LNCaP clone FGC (cell line): ENCODE measurements around the gene DLD.
A peak's percentile ranks its signal among the peaks of the same experiment; 100 is the strongest.
"Not testable (repeated sequence)": the region's sequence is repeated elsewhere in the genome, so short reads cannot be mapped to it uniquely, and the experiment has no call there.

ENCODE experiments used
- DNase-seq: peaks from one replicate; pipeline ENCODE4 v3.0.0-alpha.2; 2011; ENCODE audit warnings: low read depth
- H3K4me3 ChIP-seq: 2 replicates; pipeline ENCODE4 v1.5.1; 2011; ENCODE audit warnings: mild to moderate bottlenecking, low read depth, low read length, control low read depth
- TF ChIP-seq, protein P1 (sequence below): IDR thresholded peaks from 2 replicates; pipeline ENCODE4 v1.5.1; 2012; ENCODE audit warnings: mild to moderate bottlenecking; ENCODE audit not compliant: control insufficient read depth, insufficient read depth; ENCODE audit errors: extremely low read depth

The DLD gene, protein sequence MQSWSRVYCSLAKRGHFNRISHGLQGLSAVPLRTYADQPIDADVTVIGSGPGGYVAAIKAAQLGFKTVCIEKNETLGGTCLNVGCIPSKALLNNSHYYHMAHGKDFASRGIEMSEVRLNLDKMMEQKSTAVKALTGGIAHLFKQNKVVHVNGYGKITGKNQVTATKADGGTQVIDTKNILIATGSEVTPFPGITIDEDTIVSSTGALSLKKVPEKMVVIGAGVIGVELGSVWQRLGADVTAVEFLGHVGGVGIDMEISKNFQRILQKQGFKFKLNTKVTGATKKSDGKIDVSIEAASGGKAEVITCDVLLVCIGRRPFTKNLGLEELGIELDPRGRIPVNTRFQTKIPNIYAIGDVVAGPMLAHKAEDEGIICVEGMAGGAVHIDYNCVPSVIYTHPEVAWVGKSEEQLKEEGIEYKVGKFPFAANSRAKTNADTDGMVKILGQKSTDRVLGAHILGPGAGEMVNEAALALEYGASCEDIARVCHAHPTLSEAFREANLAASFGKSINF

DNA sequence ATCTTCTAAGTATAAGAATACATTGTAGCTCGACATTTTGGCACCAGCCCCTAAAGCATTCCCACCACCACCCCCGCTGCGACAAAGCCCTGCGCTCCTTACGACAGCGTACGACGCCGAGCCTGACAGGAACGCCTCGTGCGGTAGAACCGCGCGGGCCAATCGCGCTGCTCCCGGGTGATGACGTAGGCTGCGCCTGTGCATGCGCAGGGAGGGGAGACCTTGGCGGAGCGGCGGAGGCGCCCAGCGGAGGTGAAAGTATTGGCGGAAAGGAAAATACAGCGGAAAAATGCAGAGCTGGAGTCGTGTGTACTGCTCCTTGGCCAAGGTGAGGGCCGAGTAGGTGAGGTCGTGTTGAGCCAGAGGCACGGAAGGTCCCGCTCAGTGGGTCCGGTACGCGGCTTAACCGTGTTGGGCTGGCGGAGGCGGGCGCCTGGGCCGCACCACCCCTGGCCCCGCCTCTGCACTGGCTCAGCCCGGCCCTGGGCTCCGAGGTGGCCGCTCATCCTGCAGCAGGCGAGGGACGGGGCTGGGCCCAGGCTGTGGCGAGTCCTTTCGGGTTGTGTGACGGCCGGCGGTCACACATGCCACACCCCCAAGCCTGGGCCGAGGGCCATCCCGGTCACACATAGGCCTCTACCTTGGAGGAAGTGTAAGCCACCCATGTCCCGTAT, at the start of gene DLD:
TSS of gene DLD (plus strand) at position 222 of the 674 bp plus-strand sequence. CDS start at position 290, 68 bp downstream.
- TF ChIP-seq, protein P1, sequence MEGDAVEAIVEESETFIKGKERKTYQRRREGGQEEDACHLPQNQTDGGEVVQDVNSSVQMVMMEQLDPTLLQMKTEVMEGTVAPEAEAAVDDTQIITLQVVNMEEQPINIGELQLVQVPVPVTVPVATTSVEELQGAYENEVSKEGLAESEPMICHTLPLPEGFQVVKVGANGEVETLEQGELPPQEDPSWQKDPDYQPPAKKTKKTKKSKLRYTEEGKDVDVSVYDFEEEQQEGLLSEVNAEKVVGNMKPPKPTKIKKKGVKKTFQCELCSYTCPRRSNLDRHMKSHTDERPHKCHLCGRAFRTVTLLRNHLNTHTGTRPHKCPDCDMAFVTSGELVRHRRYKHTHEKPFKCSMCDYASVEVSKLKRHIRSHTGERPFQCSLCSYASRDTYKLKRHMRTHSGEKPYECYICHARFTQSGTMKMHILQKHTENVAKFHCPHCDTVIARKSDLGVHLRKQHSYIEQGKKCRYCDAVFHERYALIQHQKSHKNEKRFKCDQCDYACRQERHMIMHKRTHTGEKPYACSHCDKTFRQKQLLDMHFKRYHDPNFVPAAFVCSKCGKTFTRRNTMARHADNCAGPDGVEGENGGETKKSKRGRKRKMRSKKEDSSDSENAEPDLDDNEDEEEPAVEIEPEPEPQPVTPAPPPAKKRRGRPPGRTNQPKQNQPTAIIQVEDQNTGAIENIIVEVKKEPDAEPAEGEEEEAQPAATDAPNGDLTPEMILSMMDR: no peak
- H3K4me3 ChIP-seq: peak within 1 kb of the TSS; percentile 84
- DNase-seq: peak; percentile 78

DNA sequence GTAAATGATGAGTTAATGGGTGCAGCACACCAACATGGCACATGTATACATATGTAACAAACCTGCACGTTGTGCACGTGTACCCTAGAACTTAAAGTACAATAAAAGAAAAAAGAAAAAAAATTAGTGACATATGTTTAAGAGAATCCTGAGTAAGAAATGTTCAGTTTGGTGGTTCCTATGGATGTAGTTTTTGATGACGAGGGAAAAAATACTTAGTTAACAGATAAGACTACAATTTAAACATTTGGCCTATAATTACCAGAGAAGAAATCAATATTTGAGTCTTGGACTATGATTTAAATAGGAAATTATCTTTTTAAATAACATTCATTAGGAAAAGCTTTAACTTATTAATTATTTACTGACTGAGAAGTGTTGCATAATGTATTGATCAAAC, 48.8 kb upstream of the DLD start:
- H3K4me3 ChIP-seq: no peak overlapping the region
- no peak for DNase-seq
- TF ChIP-seq, protein P1: no peak

DNA sequence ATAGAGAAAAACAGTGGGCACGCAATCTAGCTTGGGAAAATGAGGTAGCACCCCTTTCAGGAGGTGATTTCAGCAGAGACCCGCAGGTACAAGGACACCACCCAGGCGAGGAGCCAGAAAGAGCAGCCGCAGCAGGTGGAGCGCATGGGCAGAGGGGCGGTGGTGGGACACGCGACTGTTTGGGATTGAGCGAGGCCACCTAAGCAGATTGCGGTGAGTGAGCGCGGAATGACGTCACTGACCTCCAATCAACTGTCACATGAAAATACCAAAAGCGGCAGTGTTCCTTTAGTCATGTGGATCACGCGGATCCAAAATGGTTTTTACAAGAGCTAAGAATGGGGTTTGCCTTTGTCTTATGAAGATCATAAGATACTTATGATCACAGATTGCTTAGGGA, 47.8 kb upstream of the DLD start:
- TF ChIP-seq, protein P1: no peak
- DNase-seq: no peak
- H3K4me3 ChIP-seq: no peak overlapping the region

DNA sequence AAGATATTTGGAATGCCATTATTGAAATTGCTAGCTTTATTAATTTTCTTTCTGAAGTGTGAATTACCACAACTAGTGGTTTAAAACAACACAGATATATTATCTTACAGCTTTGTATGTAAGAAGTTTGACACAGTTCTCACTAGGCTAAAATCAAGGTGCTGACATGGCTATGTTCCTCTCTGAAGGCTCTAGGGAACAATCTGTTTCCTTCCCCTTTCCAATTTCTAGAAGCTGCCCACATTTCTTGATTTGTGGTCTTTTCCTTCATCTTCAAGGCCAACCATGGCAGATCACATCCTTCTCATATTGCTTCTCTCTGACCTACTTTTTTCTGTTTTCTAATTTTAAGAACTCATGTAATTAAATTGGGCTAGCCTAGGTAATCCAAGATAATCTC, 44.7 kb upstream of the DLD start:
- no peak overlapping the region for H3K4me3 ChIP-seq
- TF ChIP-seq, protein P1: no peak
- DNase-seq: no peak

DNA sequence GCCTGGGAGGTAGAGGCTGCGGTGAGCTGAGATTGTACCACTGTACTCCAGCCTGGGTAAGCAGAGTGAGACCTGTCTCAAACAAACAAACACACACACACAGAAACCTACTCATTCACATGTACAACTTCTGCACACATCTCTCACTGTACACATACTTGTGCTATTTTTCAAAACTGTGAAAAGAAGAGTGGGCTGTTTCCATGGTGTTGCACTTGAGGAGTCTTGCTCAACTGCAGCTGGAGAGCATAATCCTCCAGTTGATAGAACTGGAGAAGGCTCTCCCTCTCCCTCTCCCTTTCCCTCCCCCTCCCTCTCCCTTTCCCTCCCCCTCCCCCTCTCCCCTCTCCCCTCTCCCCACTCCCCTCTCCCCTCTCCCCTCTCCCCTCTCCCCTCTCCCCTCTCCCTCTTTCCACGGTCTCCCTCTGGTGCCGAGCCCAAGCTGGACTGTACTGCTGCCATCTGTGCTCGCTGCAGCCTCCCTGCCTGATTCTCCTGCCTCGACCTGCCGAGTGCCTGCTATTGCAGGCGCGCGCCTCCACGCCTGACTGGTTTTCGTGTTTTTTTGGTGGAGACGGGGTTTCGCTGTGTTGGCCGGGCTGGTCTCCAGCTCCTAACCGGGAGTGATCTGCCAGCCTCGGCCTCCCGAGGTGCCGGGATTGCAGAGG, 43.7 kb upstream of the DLD start:
- TF ChIP-seq, protein P1: no peak

DNA sequence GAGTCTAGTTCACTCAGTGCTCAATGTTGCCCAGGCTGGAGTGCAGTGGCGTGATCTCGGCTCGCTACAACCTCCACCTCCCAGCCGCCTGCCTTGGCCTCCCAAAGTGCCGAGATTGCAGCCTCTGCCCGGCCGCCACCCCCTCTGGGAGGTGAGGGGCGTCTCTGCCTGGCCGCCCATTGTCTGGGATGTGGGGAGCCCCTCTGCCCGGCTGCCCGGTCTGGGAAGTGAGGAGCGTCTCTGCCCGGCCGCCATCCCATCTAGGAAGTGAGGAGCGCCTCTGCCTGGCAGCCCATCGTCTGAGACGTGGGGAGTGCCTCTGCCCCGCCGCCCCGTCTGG, 43.2 kb upstream of the DLD start:
- H3K4me3 ChIP-seq: not testable (repeated sequence)

More for the DNA sequence above, 43.7 kb upstream of the DLD start:
- no peak for DNase-seq
- H3K4me3 ChIP-seq: no peak overlapping the region

DNA sequence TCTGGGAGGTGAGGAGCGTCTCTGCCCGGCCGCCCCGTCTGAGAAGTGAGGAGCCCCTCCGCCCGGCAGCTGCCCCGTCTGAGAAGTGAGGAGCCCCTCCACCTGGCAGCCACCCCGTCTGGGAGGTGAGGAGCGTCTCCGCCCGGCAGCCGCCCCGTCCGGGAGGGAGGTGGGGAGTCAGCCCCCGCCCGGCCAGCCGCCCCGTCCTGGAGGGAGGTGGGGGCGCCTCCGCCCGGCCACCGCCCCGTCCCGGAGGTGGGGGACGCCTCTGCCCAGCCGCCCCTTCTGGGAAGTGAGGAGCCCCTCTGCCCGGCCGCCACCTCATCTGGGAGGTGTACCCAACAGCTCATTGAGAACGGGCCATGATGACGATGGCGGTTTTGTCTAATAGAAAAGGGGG, 42.8 kb upstream of the DLD start:
- not testable (repeated sequence) for DNase-seq

More for the DNA sequence above, 43.2 kb upstream of the DLD start:
- not testable (repeated sequence) for DNase-seq

More for the DNA sequence above, 42.8 kb upstream of the DLD start:
- H3K4me3 ChIP-seq: not testable (repeated sequence)
